ENCODE results near the gene NSUN2. TPM values are rescaled to one million over a fixed set of nuclear protein-coding genes. Genes with fewer than 3 reads are reported as not detected.

NSUN2 gene
- total RNA-seq, 3 donors from 2014 or later (not counting 1 experiment from before 2014, with no cell fraction given) = 61.3 to 87.4 (median 81.4) TPM

GRCh38 chr5:6656680-6657079 lies 23.8 kb upstream of the NSUN2 start:
- Mint-ChIP-seq H3K4me3 (no peak overlapping the region), H3K27ac (no peak overlapping the region), H3K36me3 (peaks cover 20% of the 10 kb centered on the region), H3K9me3 (peaks cover 0 to 10% of the 10 kb centered on the region in 2 donors), H3K27me3 (ENCODE audit: low read depth in 2 of 2) (no peaks in the 10 kb centered on the region), H3K4me1 (peaks cover 0 to 6% of the 10 kb centered on the region in 2 donors)
- Histone ChIP-seq H3K9me3 (ENCODE audit: control insufficient read depth, insufficient read depth, low read length) (no peaks in the 10 kb centered on the region), H3K27me3 (ENCODE audit: control insufficient read depth, insufficient read depth, low read length) (no peaks in the 10 kb centered on the region), H3K27ac (ENCODE audit: low read length) (no peak overlapping the region), H3K4me1 (ENCODE audit: control insufficient read depth, insufficient read depth, low read length) (no peaks in the 10 kb centered on the region), H3K4me3 (ENCODE audit: low read length) (no peak overlapping the region), H3K36me3 (ENCODE audit: control insufficient read depth, insufficient read depth, low read length) (peaks cover 5% of the 10 kb centered on the region)
- 96% methylated on average over 5 of the region's 5 CpGs for whole genome bisulfite sequencing (ENCODE audit: insufficient coverage)
- DNase-seq (no peak), ATAC-seq (no peak)
- intact Hi-C loops (cut with micrococcal nuclease) = no loop called here
- TF ChIP-seq CTCF (IDR thresholded peaks at IDR 0.05) = no peak

GRCh38 chr5:6655432-6655831 lies 22.6 kb upstream of the NSUN2 start:
- Histone ChIP-seq H3K36me3 (ENCODE audit: control insufficient read depth, insufficient read depth, low read length) (peaks cover 5% of the 10 kb centered on the region), H3K27ac (ENCODE audit: low read length) (no peak overlapping the region), H3K27me3 (ENCODE audit: control insufficient read depth, insufficient read depth, low read length) (no peaks in the 10 kb centered on the region), H3K9me3 (ENCODE audit: control insufficient read depth, insufficient read depth, low read length) (no peaks in the 10 kb centered on the region), H3K4me3 (ENCODE audit: low read length) (no peak overlapping the region), H3K4me1 (ENCODE audit: control insufficient read depth, insufficient read depth, low read length) (no peaks in the 10 kb centered on the region)
- peaks cover 20% of the 10 kb centered on the region for H3K36me3 Mint-ChIP-seq
- no peak overlapping the region for H3K27ac Mint-ChIP-seq
- H3K9me3 Mint-ChIP-seq = peaks cover 0 to 10% of the 10 kb centered on the region in 2 donors
- peaks cover 0 to 6% of the 10 kb centered on the region in 2 donors for H3K4me1 Mint-ChIP-seq
- ATAC-seq (no peak), DNase-seq (no peak)
- TF ChIP-seq CTCF (IDR thresholded peaks at IDR 0.05) = no peak
- H3K27me3 Mint-ChIP-seq (ENCODE audit: low read depth in 2 of 2) = no peaks in the 10 kb centered on the region
- intact Hi-C loops (cut with micrococcal nuclease) = no loop called here
- no peak overlapping the region for H3K4me3 Mint-ChIP-seq
- 99% methylated on average over 8 of the region's 8 CpGs for WGBS (ENCODE audit: insufficient coverage)

- no peaks in the 10 kb centered on the region for H3K27me3 Mint-ChIP-seq (ENCODE audit: low read depth in 2 of 2)
- ATAC-seq = no peak
- WGBS (ENCODE audit: insufficient coverage) = 81% methylated on average over 6 of the region's 6 CpGs
These were observed 19.2 kb upstream of the NSUN2 start for GRCh38 chr5:6652025-6652424.

More at GRCh38 chr5:6652025-6652424, 19.2 kb upstream of the NSUN2 start:
- Histone ChIP-seq H3K4me3 (ENCODE audit: low read length) (no peak overlapping the region), H3K27ac (ENCODE audit: low read length) (no peak overlapping the region), H3K36me3 (ENCODE audit: control insufficient read depth, insufficient read depth, low read length) (peaks cover 5% of the 10 kb centered on the region), H3K27me3 (ENCODE audit: control insufficient read depth, insufficient read depth, low read length) (no peaks in the 10 kb centered on the region), H3K4me1 (ENCODE audit: control insufficient read depth, insufficient read depth, low read length) (no peaks in the 10 kb centered on the region), H3K9me3 (ENCODE audit: control insufficient read depth, insufficient read depth, low read length) (no peaks in the 10 kb centered on the region)
- intact Hi-C loops (cut with micrococcal nuclease) = no loop called here
- no peak overlapping the region for H3K27ac Mint-ChIP-seq
- peaks cover 19% of the 10 kb centered on the region for H3K36me3 Mint-ChIP-seq
- no peak for TF ChIP-seq CTCF (IDR thresholded peaks at IDR 0.05)
- peaks cover 0 to 13% of the 10 kb centered on the region in 2 donors for H3K4me1 Mint-ChIP-seq
- no peak overlapping the region for H3K4me3 Mint-ChIP-seq
- H3K9me3 Mint-ChIP-seq = peaks cover 0 to 10% of the 10 kb centered on the region in 2 donors
- no peak for DNase-seq
